HG03432 (cell line): ENCODE data around the gene NRXN2.

Experiments
- ATAC-seq: cut with Tn5 transposase; IDR thresholded peaks from one replicate; pipeline ENCODE4 v1.9.1; 2021; ENCODE audit warnings: mild to moderate bottlenecking, moderate library complexity; ENCODE audit not compliant: unreplicated experiment

The NRXN2 gene

GRCh38 chr11:64722141-64723065 lies 594 bp downstream of the NRXN2 start:
- ATAC-seq, result no peak

- ATAC-seq, result no peak
Observed at GRCh38 chr11:64721359-64721699, 1.7 kb downstream of the NRXN2 start.

GRCh38 chr11:64720640-64721358 lies 2.2 kb downstream of the NRXN2 start:
- ATAC-seq, result no peak

GRCh38 chr11:64720167-64720566 lies 2.8 kb downstream of the NRXN2 start:
- no peak for ATAC-seq

- ATAC-seq, result no peak
Observed at GRCh38 chr11:64719406-64719805, 3.6 kb downstream of the NRXN2 start.

- no peak for ATAC-seq
Observed at GRCh38 chr11:64718780-64719124, 4.2 kb downstream of the NRXN2 start.

- no peak for ATAC-seq
Observed at GRCh38 chr11:64718084-64718779, 4.8 kb downstream of the NRXN2 start.

GRCh38 chr11:64717268-64717578 lies 5.8 kb downstream of the NRXN2 start:
- ATAC-seq, result no peak

- no peak for ATAC-seq
Observed at GRCh38 chr11:64716473-64717267, 6.3 kb downstream of the NRXN2 start.

GRCh38 chr11:64715756-64716472 lies 7.1 kb downstream of the NRXN2 start:
- ATAC-seq, result no peak

GRCh38 chr11:64715110-64715509 lies 7.9 kb downstream of the NRXN2 start:
- no peak for ATAC-seq

- ATAC-seq, result no peak
Observed at GRCh38 chr11:64714666-64715065, 8.3 kb downstream of the NRXN2 start.

GRCh38 chr11:64713781-64714363 lies 9.1 kb downstream of the NRXN2 start:
- ATAC-seq, result no peak

GRCh38 chr11:64713016-64713707 lies 9.8 kb downstream of the NRXN2 start:
- ATAC-seq, result no peak

- no peak for ATAC-seq
Observed at GRCh38 chr11:64712430-64713015, 10.5 kb downstream of the NRXN2 start.

- ATAC-seq, result no peak
Observed at GRCh38 chr11:64711956-64712362, 11.0 kb downstream of the NRXN2 start.

- ATAC-seq, result no peak
Observed at GRCh38 chr11:64711138-64711955, 11.7 kb downstream of the NRXN2 start.

GRCh38 chr11:64710418-64711137 lies 12.4 kb downstream of the NRXN2 start:
- ATAC-seq, result no peak
